WTC11 (cell line): Measurements from ENCODE around the gene DPP4. TPM values are rescaled to one million over a fixed set of nuclear protein-coding genes. Genes with fewer than 3 reads are reported as not detected.

Experiments
- ATAC-seq: fragments of 200-7000 bp; cut with Tn5 transposase; 2 replicates; pipeline ENCODE4 v1.10.0; 2021; ENCODE audit warnings: mild to moderate bottlenecking, moderate library complexity
- CTCF ChIA-PET: fragments of 300-600 bp; sonication (Branson Sonifier 250); formaldehyde crosslinking; loops from one replicate; lab custom pipeline; 2021; ENCODE audit warnings: antibody characterized with exemption; lab: Charles Lee
- POLR2A ChIA-PET: fragments of 350-600 bp; sonication (Branson Sonifier 250); formaldehyde crosslinking; loops from one replicate; lab custom pipeline; 2021; ENCODE audit warnings: antibody characterized with exemption; lab: Charles Lee
- DNase-seq: peaks from one replicate; pipeline ENCODE4 v3.0.0; 2021; ENCODE audit warnings: low spot score
- H3K27ac Mint-ChIP-seq: 2 replicates; pipeline ENCODE4 v1.8.0; 2021; ENCODE audit warnings: mixed read lengths
- H3K27me3 Mint-ChIP-seq: 2 replicates; pipeline ENCODE4 v1.8.0; 2021; ENCODE audit warnings: low read depth, mild to moderate bottlenecking, moderate library complexity, mixed read lengths
- H3K36me3 Mint-ChIP-seq: 2 replicates; pipeline ENCODE4 v1.8.0; 2021; ENCODE audit warnings: mixed read lengths
- H3K4me1 Mint-ChIP-seq: 2 replicates; pipeline ENCODE4 v1.8.0; 2022; ENCODE audit warnings: mixed read lengths
- H3K4me3 Mint-ChIP-seq: 2 replicates; pipeline ENCODE4 v1.8.0; 2021; ENCODE audit warnings: mild to moderate bottlenecking, moderate library complexity, mixed read lengths
- H3K9me3 Mint-ChIP-seq: 2 replicates; pipeline ENCODE4 v1.8.0; 2021; ENCODE audit warnings: mixed read lengths
- ELF4 ChIP-seq: sonication (generic); formaldehyde crosslinking; IDR thresholded peaks from 2 replicates; pipeline ENCODE4 v1.8.1; 2022; ENCODE audit warnings: low read depth, mild to moderate bottlenecking, moderate library complexity, missing genetic modification reagents
- ESRRA ChIP-seq: sonication (generic); formaldehyde crosslinking; IDR thresholded peaks from 2 replicates; pipeline ENCODE4 v1.8.1; 2022; ENCODE audit warnings: mild to moderate bottlenecking, missing genetic modification reagents, borderline replicate concordance
- FOXK1 ChIP-seq: sonication (generic); formaldehyde crosslinking; IDR thresholded peaks from 2 replicates; pipeline ENCODE4 v1.8.0; 2022; ENCODE audit warnings: mild to moderate bottlenecking, moderate library complexity, missing genetic modification reagents
- KAT7 ChIP-seq: sonication (generic); formaldehyde crosslinking; IDR thresholded peaks from 2 replicates; pipeline ENCODE4 v1.8.1; 2023; ENCODE audit warnings: missing genetic modification reagents, mild to moderate bottlenecking, borderline replicate concordance
- MXD4 ChIP-seq: fragments of 250-450 bp; sonication (Bioruptor Pico); IDR thresholded peaks from 2 replicates; pipeline ENCODE4 v1.8.0; 2021; ENCODE audit warnings: mild to moderate bottlenecking, moderate library complexity, borderline replicate concordance
- NFATC4 ChIP-seq: fragments of 250-450 bp; sonication (Bioruptor Pico); IDR thresholded peaks from 2 replicates; pipeline ENCODE4 v1.9.0; 2021; ENCODE audit warnings: mild to moderate bottlenecking
- NFE2L1 ChIP-seq: sonication (generic); formaldehyde crosslinking; IDR thresholded peaks from 2 replicates; pipeline ENCODE4 v1.8.1; 2023; ENCODE audit warnings: missing genetic modification reagents
- NR1H2 ChIP-seq: sonication (generic); formaldehyde crosslinking; IDR thresholded peaks from 2 replicates; pipeline ENCODE4 v1.9.0; 2021; ENCODE audit warnings: mild to moderate bottlenecking, moderate library complexity, missing genetic modification reagents
- NR2C2 ChIP-seq: sonication (generic); formaldehyde crosslinking; IDR thresholded peaks from 2 replicates; pipeline ENCODE4 v1.8.0; 2022; ENCODE audit warnings: mild to moderate bottlenecking, missing genetic modification reagents
- OVOL2 ChIP-seq: fragments of 250-450 bp; sonication (Bioruptor Pico); IDR thresholded peaks from 2 replicates; pipeline ENCODE4 v1.9.0; 2021; ENCODE audit warnings: mild to moderate bottlenecking, borderline replicate concordance
- TEAD1 ChIP-seq: sonication (generic); formaldehyde crosslinking; IDR thresholded peaks from 2 replicates; pipeline ENCODE4 v1.8.0; 2022; ENCODE audit warnings: mild to moderate bottlenecking, missing genetic modification reagents
- ZBTB21 ChIP-seq: sonication (generic); formaldehyde crosslinking; IDR thresholded peaks from 2 replicates; pipeline ENCODE4 v1.8.1; 2023; ENCODE audit warnings: mild to moderate bottlenecking, missing genetic modification reagents, borderline replicate concordance
- ZNF121 ChIP-seq: sonication (generic); formaldehyde crosslinking; IDR thresholded peaks from 2 replicates; pipeline ENCODE4 v1.8.0; 2023; ENCODE audit warnings: missing genetic modification reagents
- ZNF263 ChIP-seq: sonication (generic); formaldehyde crosslinking; IDR thresholded peaks from 2 replicates; pipeline ENCODE4 v1.8.1; 2022; ENCODE audit warnings: low read depth, mild to moderate bottlenecking, moderate library complexity, missing genetic modification reagents
- ZNF396 ChIP-seq: fragments of 250-450 bp; sonication (Bioruptor Pico); IDR thresholded peaks from 2 replicates; pipeline ENCODE4 v1.8.0; 2021; ENCODE audit warnings: mild to moderate bottlenecking, moderate library complexity, borderline replicate concordance
- ZNF423 ChIP-seq: fragments of 250-450 bp; sonication (Bioruptor Pico); IDR thresholded peaks from 2 replicates; pipeline ENCODE4 v2.1.2; 2022; ENCODE audit warnings: mild to moderate bottlenecking, moderate library complexity
- total RNA-seq: library from RNA; stranded (reverse); gene quantifications from 3 replicates; pipeline ENCODE4 v1.2.3, GENCODE V29; 2021
- TF ChIP-seq, protein P1 (sequence below): sonication (generic); formaldehyde crosslinking; conservative IDR thresholded peaks from 2 replicates; pipeline ENCODE4 v1.8.1; 2022; ENCODE audit warnings: mild to moderate bottlenecking, missing genetic modification reagents
- TF ChIP-seq, protein P2 (sequence below): fragments of 250-450 bp; sonication (Bioruptor Pico); IDR thresholded peaks from 2 replicates; pipeline ENCODE4 v1.9.0; 2021; ENCODE audit warnings: mild to moderate bottlenecking
- TF ChIP-seq, protein P3 (sequence below): sonication (generic); formaldehyde crosslinking; IDR thresholded peaks from 2 replicates; pipeline ENCODE4 v1.8.0; 2023; ENCODE audit warnings: missing genetic modification reagents
- TF ChIP-seq, protein P4 (sequence below): sonication (generic); formaldehyde crosslinking; IDR thresholded peaks from 2 replicates; pipeline ENCODE4 v1.8.1; 2022; ENCODE audit warnings: missing genetic modification reagents, borderline replicate concordance
- TF ChIP-seq, protein P5 (sequence below): sonication (generic); formaldehyde crosslinking; IDR thresholded peaks from 2 replicates; pipeline ENCODE4 v1.8.1; 2022; ENCODE audit warnings: low read depth, mild to moderate bottlenecking, moderate library complexity, missing genetic modification reagents, borderline replicate concordance

Gene DPP4
- total RNA-seq, 1 experiment from 2014 or later, result 3.6 TPM

DNA sequence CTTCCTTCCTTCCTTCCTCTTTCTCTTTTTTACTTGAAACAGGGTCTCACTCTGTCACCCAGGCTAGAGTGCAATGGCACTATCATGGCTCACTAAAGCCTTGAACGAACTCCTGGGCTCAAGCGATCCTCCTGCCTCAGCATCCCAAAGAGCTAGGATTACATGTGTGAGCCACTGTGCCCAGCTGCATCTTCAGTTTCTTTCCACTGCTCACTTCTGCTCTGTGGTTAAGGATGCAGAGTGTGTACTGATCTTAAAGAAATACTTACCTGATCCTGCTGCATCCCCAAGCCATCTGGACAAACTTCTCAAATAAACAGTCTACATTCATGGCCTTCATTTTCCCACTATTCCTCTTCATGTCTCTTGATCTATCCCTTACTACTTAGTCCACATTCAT is 13.0 kb downstream of the DPP4 start:
- ATAC-seq (no peak), DNase-seq (no peak)
- ChIA-PET POLR2A (no interaction called here), CTCF (interaction anchor here (1.0 kb wide), 1 partner anchor 61 kb away, joined by 3 read pairs; no protein-coding TSS in a partner anchor)
- Mint-ChIP-seq H3K9me3 (peaks cover 32% of the 10 kb centered on the region), H3K4me3 (no peak overlapping the region), H3K4me1 (peaks cover 13% of the 10 kb centered on the region), H3K27me3 (no peaks in the 10 kb centered on the region; the same call in 1 of the 2 replicates), H3K27ac (no peak overlapping the region), H3K36me3 (peaks cover 23% of the 10 kb centered on the region)
- no peak for TF ChIP-seq ELF4
- no peak for TF ChIP-seq ZNF423 (CRISPR knock-in tag)
- TF ChIP-seq ZNF121, result no peak
- no peak for TF ChIP-seq KAT7 (CRISPR knock-in tag)
- TF ChIP-seq NFE2L1, result no peak
- TF ChIP-seq, protein P1, sequence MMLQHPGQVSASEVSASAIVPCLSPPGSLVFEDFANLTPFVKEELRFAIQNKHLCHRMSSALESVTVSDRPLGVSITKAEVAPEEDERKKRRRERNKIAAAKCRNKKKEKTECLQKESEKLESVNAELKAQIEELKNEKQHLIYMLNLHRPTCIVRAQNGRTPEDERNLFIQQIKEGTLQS (CRISPR knock-in tag), result no peak
- TF ChIP-seq, protein P2, sequence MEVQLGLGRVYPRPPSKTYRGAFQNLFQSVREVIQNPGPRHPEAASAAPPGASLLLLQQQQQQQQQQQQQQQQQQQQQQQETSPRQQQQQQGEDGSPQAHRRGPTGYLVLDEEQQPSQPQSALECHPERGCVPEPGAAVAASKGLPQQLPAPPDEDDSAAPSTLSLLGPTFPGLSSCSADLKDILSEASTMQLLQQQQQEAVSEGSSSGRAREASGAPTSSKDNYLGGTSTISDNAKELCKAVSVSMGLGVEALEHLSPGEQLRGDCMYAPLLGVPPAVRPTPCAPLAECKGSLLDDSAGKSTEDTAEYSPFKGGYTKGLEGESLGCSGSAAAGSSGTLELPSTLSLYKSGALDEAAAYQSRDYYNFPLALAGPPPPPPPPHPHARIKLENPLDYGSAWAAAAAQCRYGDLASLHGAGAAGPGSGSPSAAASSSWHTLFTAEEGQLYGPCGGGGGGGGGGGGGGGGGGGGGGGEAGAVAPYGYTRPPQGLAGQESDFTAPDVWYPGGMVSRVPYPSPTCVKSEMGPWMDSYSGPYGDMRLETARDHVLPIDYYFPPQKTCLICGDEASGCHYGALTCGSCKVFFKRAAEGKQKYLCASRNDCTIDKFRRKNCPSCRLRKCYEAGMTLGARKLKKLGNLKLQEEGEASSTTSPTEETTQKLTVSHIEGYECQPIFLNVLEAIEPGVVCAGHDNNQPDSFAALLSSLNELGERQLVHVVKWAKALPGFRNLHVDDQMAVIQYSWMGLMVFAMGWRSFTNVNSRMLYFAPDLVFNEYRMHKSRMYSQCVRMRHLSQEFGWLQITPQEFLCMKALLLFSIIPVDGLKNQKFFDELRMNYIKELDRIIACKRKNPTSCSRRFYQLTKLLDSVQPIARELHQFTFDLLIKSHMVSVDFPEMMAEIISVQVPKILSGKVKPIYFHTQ (CRISPR knock-in tag), result no peak

DNA sequence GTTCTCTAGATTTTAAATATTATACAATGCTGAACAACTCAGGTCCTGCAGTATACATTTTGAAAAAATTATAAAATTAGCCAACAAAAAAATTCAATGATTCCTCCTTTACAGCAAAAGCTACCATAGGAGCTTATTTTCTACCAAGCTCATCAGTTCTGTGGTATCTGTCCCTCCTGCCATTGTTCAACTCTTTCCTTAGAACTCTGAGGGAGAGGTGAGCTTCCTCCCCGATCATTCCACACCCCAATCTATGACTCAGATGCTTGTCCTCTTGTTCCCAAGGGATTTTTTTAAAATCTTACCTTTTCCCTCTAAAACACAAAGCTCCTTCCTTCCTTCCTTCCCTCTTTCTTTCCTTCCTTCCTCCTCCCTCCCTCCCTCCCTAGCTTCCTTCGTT is 13.5 kb downstream of the DPP4 start:
- H3K4me1 Mint-ChIP-seq, result peaks cover 13% of the 10 kb centered on the region
- DNase-seq, result no peak
- TF ChIP-seq NR1H2 (CRISPR knock-in tag), result no peak
- TF ChIP-seq, protein P3, sequence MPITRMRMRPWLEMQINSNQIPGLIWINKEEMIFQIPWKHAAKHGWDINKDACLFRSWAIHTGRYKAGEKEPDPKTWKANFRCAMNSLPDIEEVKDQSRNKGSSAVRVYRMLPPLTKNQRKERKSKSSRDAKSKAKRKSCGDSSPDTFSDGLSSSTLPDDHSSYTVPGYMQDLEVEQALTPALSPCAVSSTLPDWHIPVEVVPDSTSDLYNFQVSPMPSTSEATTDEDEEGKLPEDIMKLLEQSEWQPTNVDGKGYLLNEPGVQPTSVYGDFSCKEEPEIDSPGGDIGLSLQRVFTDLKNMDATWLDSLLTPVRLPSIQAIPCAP (CRISPR knock-in tag), result no peak
- no peak for TF ChIP-seq ZBTB21
- TF ChIP-seq NR2C2 (CRISPR knock-in tag), result no peak
- no peak for TF ChIP-seq MXD4 (CRISPR knock-in tag)
- TF ChIP-seq ZNF121, result no peak
- TF ChIP-seq, protein P4, sequence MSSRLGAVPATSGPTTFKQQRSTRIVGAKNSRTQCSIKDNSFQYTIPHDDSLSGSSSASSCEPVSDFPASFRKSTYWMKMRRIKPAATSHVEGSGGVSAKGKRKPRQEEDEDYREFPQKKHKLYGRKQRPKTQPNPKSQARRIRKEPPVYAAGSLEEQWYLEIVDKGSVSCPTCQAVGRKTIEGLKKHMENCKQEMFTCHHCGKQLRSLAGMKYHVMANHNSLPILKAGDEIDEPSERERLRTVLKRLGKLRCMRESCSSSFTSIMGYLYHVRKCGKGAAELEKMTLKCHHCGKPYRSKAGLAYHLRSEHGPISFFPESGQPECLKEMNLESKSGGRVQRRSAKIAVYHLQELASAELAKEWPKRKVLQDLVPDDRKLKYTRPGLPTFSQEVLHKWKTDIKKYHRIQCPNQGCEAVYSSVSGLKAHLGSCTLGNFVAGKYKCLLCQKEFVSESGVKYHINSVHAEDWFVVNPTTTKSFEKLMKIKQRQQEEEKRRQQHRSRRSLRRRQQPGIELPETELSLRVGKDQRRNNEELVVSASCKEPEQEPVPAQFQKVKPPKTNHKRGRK, result no peak
- TF ChIP-seq ZNF263 (CRISPR knock-in tag), result no peak
- TF ChIP-seq FOXK1 (CRISPR knock-in tag), result no peak
- TF ChIP-seq ZNF396 (CRISPR knock-in tag), result no peak
- no peak for TF ChIP-seq OVOL2 (CRISPR knock-in tag)
- TF ChIP-seq, protein P5, sequence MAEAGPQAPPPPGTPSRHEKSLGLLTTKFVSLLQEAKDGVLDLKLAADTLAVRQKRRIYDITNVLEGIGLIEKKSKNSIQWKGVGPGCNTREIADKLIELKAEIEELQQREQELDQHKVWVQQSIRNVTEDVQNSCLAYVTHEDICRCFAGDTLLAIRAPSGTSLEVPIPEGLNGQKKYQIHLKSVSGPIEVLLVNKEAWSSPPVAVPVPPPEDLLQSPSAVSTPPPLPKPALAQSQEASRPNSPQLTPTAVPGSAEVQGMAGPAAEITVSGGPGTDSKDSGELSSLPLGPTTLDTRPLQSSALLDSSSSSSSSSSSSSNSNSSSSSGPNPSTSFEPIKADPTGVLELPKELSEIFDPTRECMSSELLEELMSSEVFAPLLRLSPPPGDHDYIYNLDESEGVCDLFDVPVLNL (CRISPR knock-in tag), result no peak
- TF ChIP-seq NFATC4 (CRISPR knock-in tag), result no peak
- no peak for TF ChIP-seq ESRRA (CRISPR knock-in tag)
- no peak for TF ChIP-seq TEAD1 (CRISPR knock-in tag)
- ChIA-PET POLR2A (no interaction called here), CTCF (interaction anchor here (1.0 kb wide), 1 partner anchor 60 kb away, joined by 3 read pairs; no protein-coding TSS in a partner anchor)
- no peak overlapping the region for H3K4me3 Mint-ChIP-seq
- peaks cover 35% of the 10 kb centered on the region for H3K9me3 Mint-ChIP-seq
- peaks cover 23% of the 10 kb centered on the region for H3K36me3 Mint-ChIP-seq
- no peak for ATAC-seq
- no peak overlapping the region for H3K27ac Mint-ChIP-seq
- H3K27me3 Mint-ChIP-seq, result no peaks in the 10 kb centered on the region; the same call in 1 of the 2 replicates
